DMS 273 treated with DMSO at 0.1 percent for 48 hours (cell line): ENCODE results near the gene THAP6.
"Not testable (repeated sequence)": the region's sequence is repeated elsewhere in the genome, so short reads cannot be mapped to it uniquely, and the experiment has no call there.

Source experiments
- DNase-seq: peaks from one replicate; lab custom pipeline; 2025; lab: John Stamatoyannopoulos, UW

Gene THAP6

DNA sequence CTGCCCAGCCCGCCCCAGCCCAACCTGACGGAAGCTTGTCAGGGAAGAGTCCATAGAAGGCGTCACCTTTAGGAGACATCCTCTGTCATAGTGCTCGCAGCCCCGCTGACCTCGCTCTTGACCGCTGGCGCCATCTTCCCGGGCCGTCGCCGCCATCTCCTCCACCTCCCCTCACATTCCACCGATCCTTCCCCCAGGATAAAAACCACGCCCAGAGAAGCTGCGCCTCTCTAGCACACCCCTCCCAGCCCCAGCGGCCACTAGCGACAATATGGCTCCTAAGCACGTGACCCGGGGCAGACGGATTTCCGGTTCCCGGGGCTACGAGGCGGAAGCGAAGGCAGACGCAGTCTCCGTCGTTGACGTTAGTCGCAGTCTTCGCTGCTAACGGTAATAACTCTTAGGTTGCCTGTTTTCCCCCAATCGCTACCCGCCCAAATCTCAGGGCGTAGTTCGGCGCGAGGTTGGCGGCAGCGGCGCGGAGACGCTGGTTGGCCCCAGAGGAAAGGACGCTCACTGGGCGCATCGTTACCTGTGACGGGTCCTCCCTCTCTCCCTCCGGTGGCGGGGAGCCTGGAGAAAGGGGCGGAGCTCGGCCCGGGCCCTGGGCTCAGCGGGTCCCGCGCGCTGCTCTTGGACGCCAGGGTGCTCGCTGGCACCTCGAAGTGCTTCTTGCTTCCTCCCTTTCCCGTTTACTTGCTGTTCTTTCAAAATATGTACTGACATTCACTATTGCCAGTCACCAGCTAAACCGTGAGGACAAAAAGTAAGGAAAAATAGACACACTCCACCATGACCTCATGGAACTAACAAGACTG, at the start of gene THAP6, which contains the start of gene RCHY1:
TSS of gene THAP6 (plus strand) at position 343 of the 818 bp plus-strand sequence. CDS start 980 bp downstream, outside the sequence.
TSS of gene RCHY1 (minus strand) at position 273 of the 818 bp plus-strand sequence. CDS start at position 156, 117 bp downstream.
- DNase-seq: peak; percentile 86

DNA sequence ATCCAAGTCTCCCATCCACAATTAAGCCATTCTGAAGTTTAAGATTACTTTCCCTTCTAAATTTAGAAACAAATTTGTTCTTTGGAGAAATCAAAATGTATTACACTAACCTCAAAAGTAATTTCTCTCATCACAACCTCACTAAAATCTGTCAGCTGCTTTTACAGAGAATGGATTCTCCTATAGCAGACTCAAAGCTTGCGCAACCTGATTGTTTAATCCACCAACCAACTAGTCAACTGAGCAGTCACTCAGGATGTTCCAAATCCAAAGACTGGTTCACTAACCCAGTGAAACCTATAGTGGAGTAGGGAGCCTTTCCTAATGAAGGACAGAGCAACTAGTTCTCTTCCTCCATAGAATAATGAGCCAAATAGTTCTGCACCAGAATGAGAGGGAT, 44.4 kb upstream of the THAP6 start:
- no peak for DNase-seq

- DNase-seq: no peak
These were observed 43.5 kb upstream of the THAP6 start for GRCh38 chr4:75470738-75471137.

- no peak for DNase-seq
These were observed 37.1 kb upstream of the THAP6 start for GRCh38 chr4:75477201-75477600.

GRCh38 chr4:75484190-75484589, 30.1 kb upstream of the THAP6 start:
- DNase-seq: no peak

GRCh38 chr4:75490155-75490554, 24.1 kb upstream of the THAP6 start:
- no peak for DNase-seq

- no peak for DNase-seq
These were observed 19.7 kb upstream of the THAP6 start for GRCh38 chr4:75494563-75494962.

GRCh38 chr4:75495476-75495875, 18.8 kb upstream of the THAP6 start:
- no peak for DNase-seq

GRCh38 chr4:75496406-75496805, 17.9 kb upstream of the THAP6 start:
- DNase-seq: no peak

DNA sequence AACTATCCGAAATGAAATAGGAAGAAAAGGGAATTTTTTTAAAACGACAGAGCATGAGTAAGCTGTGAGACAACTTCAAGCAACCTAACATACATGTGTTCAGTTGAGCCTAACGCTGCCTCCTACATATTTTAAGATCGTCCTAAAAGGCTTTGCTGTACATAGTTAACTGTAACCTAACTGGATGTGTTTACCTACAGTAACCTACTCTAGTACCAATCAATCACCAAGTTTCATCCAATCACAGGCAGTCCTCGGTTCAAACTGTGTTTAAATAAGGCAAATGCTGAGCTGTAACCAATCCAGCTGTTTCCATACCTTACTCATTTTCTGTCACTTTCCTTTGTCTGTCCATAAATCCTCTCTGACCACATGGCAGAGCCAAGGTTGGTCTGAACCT, 17.1 kb upstream of the THAP6 start:
- no peak for DNase-seq

- DNase-seq: no peak
These were observed 16.2 kb upstream of the THAP6 start for GRCh38 chr4:75498041-75498440.

DNA sequence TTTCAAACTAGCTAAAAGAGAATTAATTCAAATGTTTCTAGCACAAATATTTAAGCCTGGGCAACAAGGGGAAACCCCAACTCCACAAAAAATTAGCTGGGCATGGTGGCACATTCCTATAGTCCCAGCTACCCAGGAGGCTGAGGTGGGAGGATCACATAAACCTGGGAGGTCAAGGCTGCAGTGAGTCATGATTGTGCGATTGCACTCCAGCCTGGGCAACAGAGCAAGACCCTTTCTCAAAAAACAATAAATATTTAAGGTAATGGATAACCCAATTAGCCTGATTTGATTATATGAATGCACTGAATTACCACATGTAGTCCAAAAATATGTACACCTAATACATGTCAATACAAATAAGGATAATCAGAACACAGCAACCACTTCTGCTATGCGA, 14.4 kb upstream of the THAP6 start:
- DNase-seq: no peak

- DNase-seq: no peak
These were observed 11.6 kb upstream of the THAP6 start for GRCh38 chr4:75502671-75503070.

GRCh38 chr4:75505630-75506029, 8.6 kb upstream of the THAP6 start:
- no peak for DNase-seq

- not testable (repeated sequence) for DNase-seq
These were observed 4.7 kb upstream of the THAP6 start for GRCh38 chr4:75509592-75509991.

DNA sequence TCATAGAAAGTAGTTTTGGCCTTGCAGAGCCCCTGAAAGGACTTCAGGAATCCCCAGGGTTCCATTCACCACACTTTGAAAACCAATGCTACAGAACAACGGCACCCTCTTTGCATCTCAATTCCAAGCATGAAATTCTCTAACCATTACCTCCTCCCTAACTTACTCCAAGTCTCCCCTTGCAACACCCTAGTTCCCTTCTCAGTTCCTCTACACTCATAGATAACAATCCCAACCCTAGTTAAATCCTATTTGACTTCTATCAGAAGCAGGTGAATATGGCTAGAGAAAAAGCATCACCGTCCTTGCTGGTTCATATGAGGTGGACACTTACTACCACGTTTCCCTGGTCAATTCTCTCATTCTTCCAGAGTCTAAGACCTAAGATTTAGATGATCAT, 2.4 kb upstream of the THAP6 start:
- no peak for DNase-seq

DNA sequence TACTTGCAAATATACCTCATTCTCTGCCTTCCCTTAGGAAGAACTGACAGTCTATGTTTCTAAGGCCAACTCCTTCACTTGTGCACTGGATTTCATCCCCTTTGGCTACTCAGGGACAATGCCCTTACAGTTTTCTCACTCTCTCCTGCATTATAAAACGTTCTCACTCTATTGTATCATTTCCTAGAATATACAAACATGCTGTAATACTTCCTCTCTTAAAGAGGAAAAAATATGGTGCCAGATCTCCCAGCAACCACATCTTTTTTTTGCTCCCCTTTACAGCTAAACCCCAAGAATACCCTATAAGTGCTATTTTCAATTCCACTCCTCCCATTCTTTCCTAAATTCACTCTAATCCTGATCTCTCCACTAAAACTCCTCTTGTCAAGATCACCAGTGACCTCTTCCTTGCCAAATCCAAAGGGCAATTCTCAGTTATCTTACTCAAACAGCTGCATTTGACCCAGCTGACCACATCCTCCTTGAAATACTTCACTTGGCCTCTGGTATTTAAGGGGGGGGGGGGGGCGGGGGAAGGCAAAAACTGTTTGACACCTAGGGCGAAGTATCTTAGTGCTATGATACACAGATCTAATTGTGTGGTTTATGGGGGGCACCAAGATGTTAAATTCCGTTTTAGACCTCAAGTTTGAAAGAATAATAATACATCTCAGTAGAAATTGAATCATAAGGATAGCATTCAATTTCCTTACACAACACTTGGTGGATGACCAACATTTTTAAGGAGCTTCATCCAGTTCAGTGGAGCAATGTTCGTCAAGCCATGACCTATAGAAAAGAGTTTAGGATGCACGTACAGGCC, 1.7 kb upstream of the THAP6 start:
- no peak for DNase-seq

GRCh38 chr4:75513526-75514130, 645 bp upstream of the THAP6 start:
- DNase-seq: no peak

- DNase-seq: no peak
These were observed 808 bp downstream of the THAP6 start for GRCh38 chr4:75514949-75515612.

- DNase-seq: no peak
These were observed 1.9 kb downstream of the THAP6 start for GRCh38 chr4:75516144-75516543.

DNA sequence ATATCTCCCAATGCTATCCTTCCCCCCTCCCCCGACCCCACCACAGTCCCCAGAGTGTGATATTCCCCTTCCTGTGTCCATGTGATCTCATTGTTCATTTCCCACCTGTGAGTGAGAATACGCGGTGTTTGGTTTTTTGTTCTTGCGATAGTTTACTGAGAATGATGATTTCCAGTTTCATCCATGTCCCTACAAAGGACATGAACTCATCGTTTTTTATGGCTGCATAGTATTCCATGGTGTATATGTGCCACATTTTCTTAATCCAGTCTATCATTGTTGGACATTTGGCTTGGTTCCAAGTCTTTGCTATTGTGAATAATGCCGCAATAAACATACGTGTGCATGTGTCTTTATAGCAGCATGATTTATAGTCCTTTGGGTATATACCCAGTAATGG, 5.2 kb downstream of the THAP6 start:
- DNase-seq: not testable (repeated sequence)

GRCh38 chr4:75525086-75525485, 10.8 kb downstream of the THAP6 start:
- no peak for DNase-seq
